GM12872 (cell line): Measurements from ENCODE around the gene CCR5.

Source experiments
- TF ChIP-seq, protein P1 (sequence below): IDR thresholded peaks from 3 replicates; pipeline ENCODE4 v1.5.1; 2011; ENCODE audit warnings: low read depth, mild to moderate bottlenecking, low read length, moderate library complexity; ENCODE audit not compliant: insufficient read depth

Gene CCR5

GRCh38 chr3:46416125-46416810 lies 45.5 kb downstream of the CCR5 start:
- TF ChIP-seq, protein P1, sequence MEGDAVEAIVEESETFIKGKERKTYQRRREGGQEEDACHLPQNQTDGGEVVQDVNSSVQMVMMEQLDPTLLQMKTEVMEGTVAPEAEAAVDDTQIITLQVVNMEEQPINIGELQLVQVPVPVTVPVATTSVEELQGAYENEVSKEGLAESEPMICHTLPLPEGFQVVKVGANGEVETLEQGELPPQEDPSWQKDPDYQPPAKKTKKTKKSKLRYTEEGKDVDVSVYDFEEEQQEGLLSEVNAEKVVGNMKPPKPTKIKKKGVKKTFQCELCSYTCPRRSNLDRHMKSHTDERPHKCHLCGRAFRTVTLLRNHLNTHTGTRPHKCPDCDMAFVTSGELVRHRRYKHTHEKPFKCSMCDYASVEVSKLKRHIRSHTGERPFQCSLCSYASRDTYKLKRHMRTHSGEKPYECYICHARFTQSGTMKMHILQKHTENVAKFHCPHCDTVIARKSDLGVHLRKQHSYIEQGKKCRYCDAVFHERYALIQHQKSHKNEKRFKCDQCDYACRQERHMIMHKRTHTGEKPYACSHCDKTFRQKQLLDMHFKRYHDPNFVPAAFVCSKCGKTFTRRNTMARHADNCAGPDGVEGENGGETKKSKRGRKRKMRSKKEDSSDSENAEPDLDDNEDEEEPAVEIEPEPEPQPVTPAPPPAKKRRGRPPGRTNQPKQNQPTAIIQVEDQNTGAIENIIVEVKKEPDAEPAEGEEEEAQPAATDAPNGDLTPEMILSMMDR = no peak

DNA sequence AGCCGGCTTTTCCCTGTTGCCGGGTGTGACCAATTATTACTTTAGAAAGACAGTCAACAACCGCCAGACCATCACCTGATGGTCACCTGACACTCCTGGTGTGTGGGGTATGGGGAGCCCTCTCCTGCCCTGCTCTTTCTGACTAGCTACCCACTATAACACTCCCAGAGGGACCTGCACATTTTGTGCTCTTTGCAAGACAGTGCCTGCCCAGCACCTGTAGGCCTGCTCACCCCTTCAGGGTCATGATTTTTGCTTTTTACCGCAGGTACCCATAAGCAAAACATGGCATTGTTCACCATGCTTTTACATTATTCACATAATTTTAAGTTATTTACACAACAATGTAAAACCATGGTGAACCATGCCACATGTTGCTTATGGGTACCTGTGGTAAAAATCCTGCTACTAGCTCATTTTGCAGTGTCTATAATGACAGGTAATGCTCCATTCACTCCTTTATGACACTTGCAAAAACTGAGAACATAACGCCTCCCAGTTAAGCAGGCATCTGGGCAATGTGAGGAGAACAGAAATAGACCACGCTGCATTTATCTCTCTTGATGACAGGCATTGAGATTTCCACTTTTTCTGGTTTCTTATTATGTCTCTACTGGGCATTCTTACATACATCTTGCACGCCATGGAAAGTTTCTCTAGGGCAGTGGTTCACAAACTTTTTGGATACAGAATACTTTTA lies 46.2 kb downstream of the CCR5 start:
- TF ChIP-seq, protein P1 = no peak

GRCh38 chr3:46417841-46418611 lies 47.3 kb downstream of the CCR5 start:
- TF ChIP-seq, protein P1 = no peak

DNA sequence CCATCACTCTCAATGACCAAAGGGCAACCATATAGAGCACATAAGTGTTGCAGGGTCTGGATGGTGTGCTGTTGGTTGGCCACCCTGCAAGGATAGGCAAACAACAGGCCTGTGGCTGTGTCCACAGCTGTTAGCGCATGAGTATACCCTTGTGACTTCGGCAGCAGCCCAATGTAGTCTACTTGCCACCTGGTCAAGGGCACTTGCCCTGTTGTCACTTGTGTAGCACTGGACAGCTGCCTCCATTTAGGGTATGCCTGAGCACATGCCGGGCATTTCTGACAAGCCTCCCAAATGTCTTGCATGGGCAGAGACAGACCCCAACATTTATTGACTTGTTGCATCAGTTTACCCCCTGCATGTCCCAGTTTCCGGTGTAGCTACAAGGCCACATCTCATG lies 49.1 kb downstream of the CCR5 start:
- TF ChIP-seq, protein P1 = no peak

DNA sequence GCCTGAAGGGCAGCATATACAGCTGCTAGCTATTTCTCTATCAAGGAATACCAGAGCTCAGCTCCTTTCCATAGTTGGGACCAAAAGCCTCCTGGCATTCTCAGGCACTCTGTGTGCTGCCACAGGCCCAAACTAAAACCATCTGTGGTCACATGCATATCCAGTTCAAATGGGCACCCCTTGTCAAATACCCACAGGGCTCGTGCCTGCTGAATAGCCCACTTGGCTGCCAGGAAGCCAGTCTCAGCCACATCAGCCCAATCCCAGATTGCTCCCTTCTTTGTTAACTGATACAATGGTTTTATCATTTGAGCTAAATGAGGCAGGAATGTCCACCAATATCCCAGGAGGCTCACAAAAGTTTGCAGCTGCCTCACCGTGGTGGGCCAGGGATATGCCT lies 50.2 kb downstream of the CCR5 start:
- TF ChIP-seq, protein P1 = no peak

DNA sequence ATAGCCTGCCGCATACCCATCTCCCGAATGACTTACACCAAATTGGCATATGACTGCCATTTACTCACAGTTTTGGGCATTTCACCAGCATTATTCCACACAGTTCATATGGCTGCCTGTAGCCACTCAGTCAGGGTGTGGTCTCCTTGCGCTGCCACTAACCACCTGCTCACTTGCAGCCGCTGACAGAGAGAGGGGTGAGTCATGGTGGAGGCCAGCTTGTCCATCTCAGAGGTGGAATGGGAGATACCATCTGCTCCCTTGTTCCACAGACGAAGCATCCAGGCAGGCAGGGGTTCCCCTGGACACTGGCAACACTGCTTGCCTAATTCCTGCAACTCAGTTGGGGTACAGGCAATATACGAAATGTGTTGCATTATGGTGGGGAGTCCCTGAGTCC lies 51.9 kb downstream of the CCR5 start:
- TF ChIP-seq, protein P1 = no peak

DNA sequence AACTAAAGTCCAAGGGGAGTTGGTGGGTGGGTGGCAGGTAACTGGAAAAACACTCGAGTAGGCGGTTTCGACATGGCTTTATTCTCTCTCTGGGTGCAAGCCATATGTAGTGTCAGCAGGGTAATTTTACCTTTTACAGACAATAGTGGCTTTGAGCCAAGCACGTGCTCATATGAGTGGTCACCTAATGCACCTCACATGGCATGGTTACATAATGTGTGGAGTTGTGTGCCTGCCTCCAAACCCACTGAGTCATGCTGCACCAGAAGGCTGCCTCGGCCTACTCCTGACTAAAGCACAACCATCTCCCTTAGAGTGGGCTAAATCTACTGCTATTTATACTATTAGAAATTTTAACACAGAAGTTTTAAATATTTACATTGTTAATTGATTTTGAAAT lies 52.8 kb downstream of the CCR5 start:
- TF ChIP-seq, protein P1 = no peak
